HL-60 (cell line): ENCODE measurements around the gene SYTL3.

Experiments
- CTCF ChIP-seq: IDR thresholded peaks from one replicate; pipeline ENCODE4 v1.5.1; 2011; ENCODE audit warnings: low read length, control low read depth, inconsistent platforms; ENCODE audit not compliant: insufficient read depth
- GABPA ChIP-seq: IDR thresholded peaks from 2 replicates; pipeline ENCODE4 v1.6.1; 2012; ENCODE audit warnings: low read depth
- POLR2AphosphoS5 ChIP-seq: IDR thresholded peaks from 2 replicates; pipeline ENCODE4 v1.6.1; 2012; ENCODE audit warnings: low read depth

- TF ChIP-seq CTCF, result no peak
- no peak for TF ChIP-seq GABPA
- TF ChIP-seq POLR2AphosphoS5, result no peak
These were observed 88.1 kb downstream of the SYTL3 start for GRCh38 chr6:158737710-158738615.
